Brain microvascular endothelial cell (primary cell): ENCODE results near the gene RNF149.

Source experiments
- DNase-seq: peaks from one replicate; pipeline ENCODE4 v3.0.0-alpha.2; 2020
- H3K27ac ChIP-seq: fragments of 250-450 bp; sonication (Bioruptor Pico); 2 replicates; pipeline ENCODE4 v1.5.1; 2020; ENCODE audit warnings: mild to moderate bottlenecking, moderate library complexity
- H3K27me3 ChIP-seq: fragments of 250-450 bp; sonication (Bioruptor Pico); replicated peaks from 2 replicates; pipeline ENCODE4 v1.5.1; 2020; ENCODE audit warnings: mild to moderate bottlenecking
- H3K36me3 ChIP-seq: fragments of 250-450 bp; sonication (Bioruptor Pico); replicated peaks from 2 replicates; pipeline ENCODE4 v1.5.1; 2020; ENCODE audit warnings: mild to moderate bottlenecking
- H3K4me3 ChIP-seq: 2 replicates; pipeline ENCODE4 v1.5.1; 2011; ENCODE audit warnings: low read depth, mild to moderate bottlenecking, control low read depth, low read length, moderate library complexity
- in situ Hi-C: cut with HindIII; loops from 2 replicates; pipeline ENCODE4 v1.10.0; 2017; ENCODE audit warnings: low sequenced_read_pairs, low pct_ligation_motif_present
- TF ChIP-seq, protein P1 (sequence below): IDR thresholded peaks from 2 replicates; pipeline ENCODE4 v1.5.1; 2011; ENCODE audit warnings: low read depth, mild to moderate bottlenecking, moderate library complexity, low read length, control low read depth, inconsistent platforms; ENCODE audit errors: missing control alignments

The RNF149 gene

DNA sequence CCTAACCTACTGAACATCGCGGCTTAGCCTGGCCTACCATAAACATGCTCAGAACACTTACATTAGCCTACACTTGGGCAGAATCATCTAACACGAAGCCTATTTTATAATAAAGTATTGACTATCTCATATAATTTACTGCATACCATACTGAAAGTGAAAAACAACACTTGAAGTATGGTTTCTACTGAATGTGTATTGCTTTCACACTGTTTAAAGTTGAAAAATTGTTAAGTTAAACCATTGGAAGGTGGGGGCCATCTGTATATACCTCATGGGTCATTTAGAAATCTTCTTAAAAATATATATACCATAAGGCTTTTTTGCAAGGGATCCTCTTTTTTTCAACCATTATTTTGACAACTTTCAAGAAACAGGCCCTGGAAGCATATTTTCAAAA is 16.5 kb downstream of the RNF149 start:
- peaks cover 4% of the 10 kb centered on the region for H3K36me3 ChIP-seq
- TF ChIP-seq, protein P1, sequence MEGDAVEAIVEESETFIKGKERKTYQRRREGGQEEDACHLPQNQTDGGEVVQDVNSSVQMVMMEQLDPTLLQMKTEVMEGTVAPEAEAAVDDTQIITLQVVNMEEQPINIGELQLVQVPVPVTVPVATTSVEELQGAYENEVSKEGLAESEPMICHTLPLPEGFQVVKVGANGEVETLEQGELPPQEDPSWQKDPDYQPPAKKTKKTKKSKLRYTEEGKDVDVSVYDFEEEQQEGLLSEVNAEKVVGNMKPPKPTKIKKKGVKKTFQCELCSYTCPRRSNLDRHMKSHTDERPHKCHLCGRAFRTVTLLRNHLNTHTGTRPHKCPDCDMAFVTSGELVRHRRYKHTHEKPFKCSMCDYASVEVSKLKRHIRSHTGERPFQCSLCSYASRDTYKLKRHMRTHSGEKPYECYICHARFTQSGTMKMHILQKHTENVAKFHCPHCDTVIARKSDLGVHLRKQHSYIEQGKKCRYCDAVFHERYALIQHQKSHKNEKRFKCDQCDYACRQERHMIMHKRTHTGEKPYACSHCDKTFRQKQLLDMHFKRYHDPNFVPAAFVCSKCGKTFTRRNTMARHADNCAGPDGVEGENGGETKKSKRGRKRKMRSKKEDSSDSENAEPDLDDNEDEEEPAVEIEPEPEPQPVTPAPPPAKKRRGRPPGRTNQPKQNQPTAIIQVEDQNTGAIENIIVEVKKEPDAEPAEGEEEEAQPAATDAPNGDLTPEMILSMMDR = no peak

DNA sequence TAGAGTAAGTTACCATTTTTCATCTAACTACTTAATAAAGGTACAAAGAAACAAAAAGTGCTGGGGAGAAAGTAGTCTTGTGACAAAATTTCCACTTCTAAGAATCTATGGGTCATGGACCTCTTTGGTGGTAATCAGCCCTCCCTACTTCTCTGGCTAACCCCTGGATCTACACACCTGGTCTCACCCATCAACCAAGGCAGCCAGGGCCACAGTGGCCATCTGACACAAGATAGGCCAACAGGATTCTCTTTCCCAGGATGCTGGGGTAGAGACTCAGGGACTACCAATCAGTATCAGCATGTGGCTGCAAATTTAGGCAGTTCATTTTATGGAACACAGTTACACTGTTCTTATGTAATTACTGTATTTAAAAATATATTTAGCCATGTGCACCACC is 17.8 kb downstream of the RNF149 start:
- in situ Hi-C loops = no loop called here
- TF ChIP-seq, protein P1 = no peak
- DNase-seq = no peak
- Histone ChIP-seq H3K4me3 (no peak overlapping the region), H3K27me3 (no peaks in the 10 kb centered on the region), H3K27ac (no peak overlapping the region), H3K36me3 (peaks cover 8% of the 10 kb centered on the region)

More for the DNA sequence above, 16.5 kb downstream of the RNF149 start:
- in situ Hi-C loops = no loop called here
- no peaks in the 10 kb centered on the region for H3K27me3 ChIP-seq
- H3K27ac ChIP-seq = no peak overlapping the region
- H3K4me3 ChIP-seq = no peak overlapping the region
- DNase-seq = no peak

DNA sequence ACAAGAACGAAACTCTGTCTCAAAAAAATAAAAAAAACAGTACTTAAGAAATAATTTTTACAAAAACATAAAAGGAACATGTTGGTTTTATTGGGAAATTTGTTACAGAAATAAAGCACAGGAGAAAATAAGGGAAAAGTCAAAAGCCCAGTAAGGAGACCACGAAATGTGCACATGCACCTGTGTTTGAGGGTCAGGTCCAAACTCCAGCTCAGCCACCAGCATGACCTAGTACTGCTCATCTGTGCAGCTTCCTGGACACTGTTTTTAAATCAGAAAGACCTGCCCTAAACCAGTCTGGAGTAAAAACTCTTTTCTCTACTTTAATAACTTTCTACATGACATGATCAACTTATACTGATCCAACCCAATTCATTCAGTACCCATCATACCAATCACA is 21.2 kb downstream of the RNF149 start:
- TF ChIP-seq, protein P1 = no peak
- no peaks in the 10 kb centered on the region for H3K27me3 ChIP-seq
- in situ Hi-C loops = no loop called here
- peaks cover 21% of the 10 kb centered on the region for H3K36me3 ChIP-seq
- no peak overlapping the region for H3K4me3 ChIP-seq
- H3K27ac ChIP-seq = no peak overlapping the region
- DNase-seq = no peak

DNA sequence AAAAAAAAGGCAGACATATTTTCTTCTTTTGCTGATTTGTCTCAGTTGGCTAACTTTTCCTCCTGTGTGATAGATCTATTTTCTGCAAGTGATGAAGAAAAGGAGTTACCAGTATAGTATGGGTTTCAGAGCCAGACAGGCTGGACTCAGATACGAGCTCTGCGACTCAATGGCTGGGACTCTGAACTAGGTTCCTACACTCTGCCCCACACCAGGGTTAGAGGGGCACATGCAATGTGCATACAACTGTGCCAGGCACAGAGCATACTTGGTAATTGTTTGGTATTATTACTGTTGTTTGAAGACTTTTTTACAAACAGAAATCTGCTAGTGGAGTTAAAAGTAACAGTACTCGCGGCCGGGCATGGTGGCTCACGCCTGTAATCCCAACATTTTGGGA is 21.8 kb downstream of the RNF149 start:
- Histone ChIP-seq H3K4me3 (no peak overlapping the region), H3K36me3 (peaks cover 27% of the 10 kb centered on the region), H3K27me3 (no peaks in the 10 kb centered on the region), H3K27ac (no peak overlapping the region)
- no peak for DNase-seq
- in situ Hi-C loops = no loop called here
- TF ChIP-seq, protein P1 = no peak

DNA sequence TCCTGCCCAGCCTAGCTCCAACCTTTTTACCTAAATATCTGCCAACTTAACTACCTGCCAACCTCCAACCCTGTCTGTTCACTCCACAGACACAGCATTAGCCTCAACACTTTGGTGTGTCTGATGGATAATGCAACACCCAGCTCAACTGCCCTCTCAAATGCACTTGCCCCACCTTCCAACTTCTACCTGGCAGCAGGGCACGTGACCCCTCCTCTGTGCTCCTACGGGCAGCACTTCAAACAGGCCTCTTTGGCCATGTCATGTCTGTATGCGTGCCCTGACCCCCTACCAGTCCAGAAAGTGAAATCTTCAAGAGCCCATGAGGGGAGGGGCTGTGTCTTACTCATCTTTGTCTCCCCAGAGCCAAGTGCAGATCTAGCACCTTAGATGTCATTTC is 25.5 kb downstream of the RNF149 start:
- no peak for DNase-seq
- in situ Hi-C loops = no loop called here
- no peak overlapping the region for H3K4me3 ChIP-seq
- no peak overlapping the region for H3K27ac ChIP-seq
- TF ChIP-seq, protein P1 = no peak
- no peaks in the 10 kb centered on the region for H3K27me3 ChIP-seq
- peaks cover 36% of the 10 kb centered on the region for H3K36me3 ChIP-seq

DNA sequence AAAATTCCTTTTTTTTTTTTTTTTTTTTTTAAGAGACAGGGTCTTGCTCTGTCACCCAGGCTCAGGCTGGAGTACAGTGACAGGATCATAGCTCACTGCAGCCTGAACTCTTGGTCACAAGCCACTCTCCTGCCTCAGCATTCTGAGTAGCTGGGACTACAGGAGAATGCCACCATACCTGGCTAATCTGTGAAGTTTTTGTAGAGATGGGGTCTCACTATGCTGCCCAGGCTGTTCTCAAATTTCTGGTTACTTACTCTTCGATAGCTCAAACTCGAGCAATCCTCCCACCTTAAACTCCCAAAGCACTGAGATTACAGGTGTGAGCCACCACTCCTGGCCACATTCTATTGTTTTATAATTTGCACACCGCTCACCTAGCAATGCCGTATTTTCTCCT is 27.0 kb downstream of the RNF149 start:
- TF ChIP-seq, protein P1 = no peak
- Histone ChIP-seq H3K27ac (no peak overlapping the region), H3K4me3 (no peak overlapping the region), H3K36me3 (peaks cover 28% of the 10 kb centered on the region), H3K27me3 (no peaks in the 10 kb centered on the region)
- in situ Hi-C loops = no loop called here
- no peak for DNase-seq
